Erythroblast (primary cell): ENCODE results near the gene PTTG1.
"Not testable (repeated sequence)": the region's sequence is repeated elsewhere in the genome, so short reads cannot be mapped to it uniquely, and the experiment has no call there.

Experiments
- DNase-seq, 2 experiments: peaks; one replicate each; lab custom pipeline; 2025; lab: John Stamatoyannopoulos, UW
- GATA1 ChIP-seq: IDR thresholded peaks from 2 replicates; pipeline ENCODE4 v1.6.1; 2011; ENCODE audit warnings: low read depth, mild to moderate bottlenecking, control low read depth, low read length, moderate library complexity
- POLR2A ChIP-seq: IDR thresholded peaks from 2 replicates; pipeline ENCODE4 v1.6.1; 2011; ENCODE audit warnings: mild to moderate bottlenecking, low read length

The PTTG1 gene

GRCh38 chr5:160398806-160399205 lies 22.8 kb upstream of the PTTG1 start:
- TF ChIP-seq POLR2A (no peak), GATA1 (no peak)
- no peak for DNase-seq

- peak; percentile 91 for DNase-seq
- TF ChIP-seq GATA1 (no peak), POLR2A (peak; percentile 84)
Observed at GRCh38 chr5:160399402-160400353, 22.0 kb upstream of the PTTG1 start, which contains the start of gene FAM200C. FAM200C (minus strand) TSS chr5:160400054; CDS start chr5:160395490, 4,564 bp downstream.

GRCh38 chr5:160418561-160419457 lies 2.8 kb upstream of the PTTG1 start, which contains the start of gene SLU7:
SLU7 (minus strand) TSS chr5:160419081; CDS start chr5:160415294, 3,787 bp downstream.
- TF ChIP-seq POLR2A (peak; percentile 84), GATA1 (no peak)
- DNase-seq: peak; percentile 96

DNA sequence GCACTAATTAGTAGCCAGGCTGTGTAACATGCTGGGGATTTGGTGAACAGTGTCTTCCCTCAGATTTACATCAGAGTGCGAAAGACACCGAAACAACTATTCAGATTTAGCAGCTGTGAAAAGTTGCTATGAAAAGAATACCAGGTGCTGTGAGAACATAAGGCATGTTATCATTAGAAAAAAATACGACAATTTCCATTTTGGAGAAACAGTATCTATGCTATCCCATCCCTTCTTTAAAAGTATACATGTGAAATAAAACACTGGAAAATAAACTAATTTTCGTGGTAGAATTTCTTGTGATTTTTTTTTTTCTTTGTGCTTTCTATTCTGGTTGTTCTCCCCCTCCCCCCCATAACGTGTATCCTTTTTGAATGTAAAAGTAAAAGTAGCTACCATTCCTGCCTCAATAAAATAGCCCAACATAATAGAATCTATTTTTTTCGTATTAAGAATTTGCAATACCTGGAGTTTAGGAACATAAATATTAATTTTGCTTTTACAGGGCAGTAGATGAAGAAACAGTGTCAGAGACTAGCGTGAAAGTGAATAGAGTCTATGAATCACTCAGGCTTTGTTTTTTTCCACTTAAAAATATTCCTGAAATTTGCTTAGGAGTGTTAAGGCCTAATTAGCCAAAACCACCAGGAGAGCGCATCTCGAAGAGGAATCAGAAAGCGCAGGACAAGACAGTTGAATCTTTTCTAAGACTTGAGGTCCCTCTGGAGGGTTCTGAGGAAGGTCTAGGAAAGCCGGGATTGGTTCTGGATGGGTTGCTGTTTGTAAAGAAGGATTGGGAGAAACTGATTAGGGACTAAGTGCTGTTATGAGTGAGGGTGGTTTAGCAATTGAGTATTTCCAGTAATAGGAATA lies 2.0 kb upstream of the PTTG1 start:
- TF ChIP-seq GATA1: no peak
- peak; percentile 29 for TF ChIP-seq POLR2A
- DNase-seq: peak in 1 of 2 experiments; percentile 41

DNA sequence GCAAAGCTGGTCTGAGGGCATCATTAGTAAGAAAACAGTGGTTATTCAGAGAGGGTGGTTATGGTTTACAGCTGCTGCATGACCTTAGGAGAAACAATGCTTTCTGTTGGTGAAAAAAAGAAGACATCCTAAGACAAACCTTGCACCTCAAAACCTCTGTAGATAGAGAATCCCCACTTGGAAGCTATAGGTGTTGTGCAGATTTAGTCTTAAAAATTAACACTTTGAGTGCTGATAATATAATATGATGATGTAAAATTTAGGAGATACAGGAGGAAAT lies 1.4 kb upstream of the PTTG1 start:
- TF ChIP-seq GATA1 (no peak), POLR2A (no peak)
- DNase-seq: no peak

GRCh38 chr5:160423099-160423498 lies 1.4 kb downstream of the PTTG1 start:
- no peak for TF ChIP-seq GATA1
- TF ChIP-seq POLR2A: no peak
- peak in 1 of 2 experiments; percentile 43 for DNase-seq

DNA sequence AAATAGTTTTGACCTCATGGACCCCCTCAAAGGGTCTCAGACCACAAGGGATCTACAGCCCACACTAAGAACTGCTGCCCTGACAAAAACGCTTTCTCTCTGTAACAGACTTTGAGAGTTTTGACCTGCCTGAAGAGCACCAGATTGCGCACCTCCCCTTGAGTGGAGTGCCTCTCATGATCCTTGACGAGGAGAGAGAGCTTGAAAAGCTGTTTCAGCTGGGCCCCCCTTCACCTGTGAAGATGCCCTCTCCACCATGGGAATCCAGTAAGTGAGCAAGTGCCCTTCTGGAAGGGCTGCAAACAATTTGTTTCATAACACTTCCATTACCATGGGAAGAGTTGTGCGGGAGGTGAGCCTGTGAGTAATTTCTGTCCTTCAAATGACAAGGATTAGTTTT lies 6.0 kb downstream of the PTTG1 start:
- TF ChIP-seq POLR2A (no peak), GATA1 (no peak)
- DNase-seq: no peak

DNA sequence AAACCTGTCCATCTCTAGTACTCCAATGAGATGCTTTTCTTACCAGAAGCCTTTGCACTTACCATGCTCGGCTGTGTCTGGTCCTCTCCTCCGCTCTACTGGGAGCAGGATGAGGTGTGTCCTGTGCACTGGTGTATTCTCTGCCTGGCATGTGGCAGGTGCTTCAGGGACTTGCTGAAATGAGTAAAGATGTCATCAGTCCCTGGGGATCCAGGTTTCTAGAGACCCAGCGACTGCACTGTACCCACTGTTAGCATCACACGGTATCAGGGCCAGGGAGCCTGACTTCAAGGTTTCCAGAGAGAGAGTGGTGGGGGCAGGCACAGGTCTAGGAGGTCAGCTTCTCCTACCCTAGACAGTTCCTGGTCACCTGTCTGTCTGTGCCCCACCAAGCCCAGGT lies 10.5 kb downstream of the PTTG1 start:
- no peak for DNase-seq
- TF ChIP-seq POLR2A: no peak
- no peak for TF ChIP-seq GATA1

DNA sequence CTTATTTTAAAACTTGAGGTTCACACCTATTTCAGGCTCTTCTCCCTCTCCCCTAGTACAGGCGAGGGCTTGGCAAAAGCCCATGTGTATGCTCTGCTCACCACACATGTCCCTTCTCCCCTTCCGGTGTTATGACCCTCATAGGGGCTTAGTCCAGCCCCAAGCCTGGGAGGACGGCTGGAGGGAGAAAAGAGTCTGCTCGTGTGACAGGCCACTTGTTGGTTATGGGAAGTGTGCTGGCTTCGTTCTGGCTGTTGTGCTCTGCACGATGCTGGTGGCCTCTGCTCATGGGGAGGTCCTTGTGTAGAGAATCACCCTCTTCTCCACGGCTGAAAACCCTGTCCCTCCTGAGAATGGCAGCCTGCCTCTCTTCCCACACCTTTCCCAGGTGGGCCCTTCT lies 11.1 kb downstream of the PTTG1 start:
- no peak for DNase-seq
- TF ChIP-seq GATA1 (no peak), POLR2A (no peak)

GRCh38 chr5:160434022-160434531 lies 12.4 kb downstream of the PTTG1 start:
- TF ChIP-seq GATA1 (no peak), POLR2A (no peak)
- DNase-seq: no peak

DNA sequence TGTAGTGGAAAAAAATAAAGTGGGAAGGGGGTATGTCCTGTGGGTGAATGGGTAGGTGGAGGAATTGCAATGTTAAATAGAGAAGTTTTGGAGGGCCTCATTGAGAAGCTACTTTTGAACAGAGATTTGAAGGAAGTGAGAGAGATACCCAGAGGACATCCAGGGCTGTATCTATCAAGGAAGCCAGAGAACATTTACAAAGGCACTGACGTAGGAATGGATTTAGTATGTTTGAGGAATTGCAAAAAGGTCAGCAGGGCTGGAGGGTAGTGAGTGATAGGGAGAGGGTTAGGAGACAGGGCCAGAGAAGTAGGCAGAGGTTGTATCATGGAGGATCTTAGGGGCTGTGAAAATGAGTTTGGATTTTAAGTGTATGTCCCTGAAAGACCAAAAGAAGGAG lies 13.9 kb downstream of the PTTG1 start:
- no peak for DNase-seq
- TF ChIP-seq GATA1 (no peak), POLR2A (no peak)

DNA sequence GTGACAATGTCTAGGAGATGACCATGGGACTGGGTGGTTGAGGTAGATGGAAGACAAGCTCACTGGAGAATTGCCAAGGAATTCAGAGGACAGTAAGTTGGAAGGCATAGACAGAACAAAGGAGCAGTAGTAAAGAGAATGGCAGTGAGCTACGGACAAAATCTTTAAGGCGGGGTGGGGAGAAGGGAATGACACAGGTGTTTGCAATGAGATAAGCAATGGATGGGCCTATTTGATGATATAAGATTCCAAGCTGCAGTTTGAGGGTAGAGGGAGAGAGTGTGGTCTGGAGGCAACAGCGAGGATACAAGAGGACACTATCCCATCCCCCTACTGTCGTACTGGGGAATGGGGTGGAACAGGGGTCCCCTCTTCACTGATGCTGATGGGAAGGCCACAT lies 14.4 kb downstream of the PTTG1 start:
- TF ChIP-seq POLR2A: no peak
- TF ChIP-seq GATA1: no peak
- DNase-seq: peak; percentile 6 to 19

DNA sequence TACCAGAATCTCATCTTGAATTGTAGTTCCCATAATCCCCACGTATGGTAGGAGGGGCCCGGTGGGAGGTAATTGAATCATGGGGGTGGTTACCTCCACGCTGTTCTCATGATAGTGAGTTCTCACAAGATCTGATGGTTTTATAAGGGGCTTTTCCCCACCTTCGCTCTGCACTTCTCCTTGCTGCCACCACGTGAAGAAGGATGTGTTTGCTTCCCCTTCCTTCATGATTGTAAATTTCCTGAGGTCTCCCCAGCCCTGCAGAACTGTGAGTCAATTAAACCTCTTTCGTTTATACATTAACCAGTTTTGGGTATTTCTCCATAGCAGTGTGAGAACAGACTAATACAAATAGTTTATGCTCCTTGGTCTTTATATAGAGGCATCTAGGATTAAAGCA lies 15.0 kb downstream of the PTTG1 start:
- DNase-seq: not testable (repeated sequence)
